Left ventricle myocardium superior (tissue), 1 donor: ENCODE results near the gene SCO2. TPM values are rescaled to one million over a fixed set of nuclear protein-coding genes. Genes with fewer than 3 reads are reported as not detected.
A peak's percentile ranks its signal among the peaks of the same experiment; 100 is the strongest.

Experiments used
- ATAC-seq: fragments of 200-7000 bp; cut with Tn5 transposase; one replicate; pipeline ENCODE4 v1.9.1; 2020; ENCODE audit warnings: mild to moderate bottlenecking, moderate library complexity
- DNase-seq: peaks from one replicate; pipeline ENCODE4 v3.0.0-alpha.2; 2020
- intact Hi-C: fragments of 100-400 bp; cut with micrococcal nuclease; formaldehyde crosslinking; loops from one replicate; pipeline ENCODE4 v1.11.0; 2022
- total RNA-seq: library from RNA; stranded (reverse); fragmentation: NEBNext Ultra II Directional; extraction: Animal tissue kit (Norgen Biotek cat#: 25700); gene quantifications from one replicate; pipeline ENCODE4 v1.2.1, GENCODE V29; 2021
- donor health status: DM: no; HTN: yes; CAD: no; lungs with severe emphysema.

Gene SCO2
- total RNA-seq, 1 donor from 2014 or later, result 1.3 TPM

GRCh38 chr22:50505776-50506610 lies 19.4 kb downstream of the SCO2 start:
- intact Hi-C loops, result no loop called here
- ATAC-seq (no peak), DNase-seq (peak; percentile 46)

DNA sequence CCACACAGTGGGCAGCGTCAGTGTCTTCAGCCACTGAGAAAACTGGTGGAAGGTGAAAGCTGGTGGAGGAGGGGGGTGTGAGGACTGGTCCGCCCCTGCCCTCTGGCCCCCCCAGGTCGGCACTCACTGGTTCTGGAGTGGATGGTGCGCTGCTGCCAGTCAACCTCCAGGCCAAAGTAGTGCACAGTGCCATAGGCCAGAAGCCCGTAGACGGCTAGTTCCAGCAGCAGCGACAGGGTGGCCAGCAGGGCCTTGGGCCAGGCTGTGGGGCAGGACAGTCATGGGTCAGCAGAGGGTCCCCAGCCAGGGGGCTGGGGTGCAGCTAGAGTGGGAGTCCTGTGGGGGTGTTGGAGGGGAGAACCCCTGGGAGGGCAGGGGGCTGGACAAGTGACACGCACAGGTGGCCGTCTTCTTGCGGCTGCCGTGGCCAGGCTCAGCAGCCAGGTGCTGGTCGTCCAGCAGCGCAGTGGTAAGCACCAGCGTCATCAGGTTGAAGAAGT lies 20.1 kb downstream of the SCO2 start:
- intact Hi-C loops, result no loop called here
- ATAC-seq, result no peak
- no peak for DNase-seq

DNA sequence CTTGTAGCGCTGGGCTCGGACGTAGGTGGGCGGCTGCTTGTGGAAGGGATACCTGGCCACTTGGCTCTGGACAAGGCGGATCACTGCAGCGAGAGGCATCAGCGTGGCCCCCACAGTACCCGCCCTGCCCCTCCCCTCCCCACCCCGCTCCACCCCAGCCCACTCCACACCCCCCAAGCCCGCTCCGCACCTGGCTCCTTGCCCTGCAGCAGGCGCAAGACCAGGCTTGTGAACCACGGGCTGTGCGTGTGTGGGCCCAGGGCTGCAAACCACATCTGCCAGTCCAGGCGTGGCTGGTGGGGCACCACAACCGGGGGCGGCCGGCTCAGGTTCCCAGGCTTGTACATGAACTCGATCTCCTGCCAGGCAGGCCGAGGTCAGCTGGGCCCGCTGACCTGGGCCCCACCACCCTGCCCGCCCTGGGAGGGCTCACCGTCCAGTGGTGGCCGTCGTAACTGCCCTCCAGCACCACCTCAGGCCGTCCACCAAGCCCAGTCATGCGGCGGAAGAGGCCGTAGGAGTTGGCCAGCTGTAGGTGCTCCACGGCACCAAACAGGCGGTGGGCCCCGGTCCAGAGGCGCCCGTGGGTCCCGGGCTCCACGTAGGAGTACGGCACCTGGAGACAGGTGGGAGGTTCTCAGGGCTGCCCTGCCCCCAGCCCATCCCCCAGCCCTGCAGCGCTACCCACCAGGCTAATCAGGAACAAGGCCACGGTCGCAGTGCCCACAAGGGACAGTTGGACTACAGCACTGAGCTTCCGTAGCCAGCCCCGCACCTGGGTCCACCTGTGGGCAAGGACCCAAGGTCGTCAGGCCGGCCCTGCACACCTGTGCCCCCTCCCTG lies 20.8 kb downstream of the SCO2 start:
- no peak for DNase-seq
- intact Hi-C loops, result no loop called here

DNA sequence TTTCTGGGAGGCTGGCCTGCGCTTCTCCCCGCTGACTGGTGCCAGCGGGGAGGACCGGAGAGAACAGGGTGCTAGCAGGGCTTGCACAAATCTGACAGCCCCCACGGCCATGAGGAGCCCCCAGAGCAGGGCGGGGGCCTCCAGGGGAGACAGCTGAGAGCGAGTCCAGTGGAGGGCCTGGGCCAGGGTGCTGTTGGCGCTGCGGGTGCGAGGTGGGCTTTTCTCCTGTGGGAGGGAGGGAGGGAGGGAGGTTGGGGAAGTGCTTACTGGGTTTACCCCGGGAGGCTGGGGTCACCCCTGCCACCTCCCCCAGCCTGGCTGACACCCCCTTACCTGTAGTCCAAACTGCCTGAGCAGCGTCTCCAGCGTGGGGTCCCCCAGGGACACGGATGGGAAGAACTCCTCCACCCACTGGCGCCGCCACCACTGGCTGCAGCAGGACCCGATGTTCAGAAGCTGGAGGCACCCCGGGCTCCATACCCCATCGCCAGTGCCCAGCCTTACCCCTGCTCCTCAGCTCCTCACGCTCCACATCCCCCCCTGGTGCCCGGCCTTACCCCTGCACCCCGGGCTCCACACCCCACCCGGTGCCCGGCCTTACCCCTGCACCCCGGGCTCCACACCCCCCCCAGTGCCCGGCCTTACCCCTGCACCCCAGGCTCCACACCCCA lies 21.8 kb downstream of the SCO2 start:
- DNase-seq (no peak), ATAC-seq (no peak)
- intact Hi-C loops, result no loop called here

More for the DNA sequence above, 20.8 kb downstream of the SCO2 start:
- ATAC-seq, result no peak

DNA sequence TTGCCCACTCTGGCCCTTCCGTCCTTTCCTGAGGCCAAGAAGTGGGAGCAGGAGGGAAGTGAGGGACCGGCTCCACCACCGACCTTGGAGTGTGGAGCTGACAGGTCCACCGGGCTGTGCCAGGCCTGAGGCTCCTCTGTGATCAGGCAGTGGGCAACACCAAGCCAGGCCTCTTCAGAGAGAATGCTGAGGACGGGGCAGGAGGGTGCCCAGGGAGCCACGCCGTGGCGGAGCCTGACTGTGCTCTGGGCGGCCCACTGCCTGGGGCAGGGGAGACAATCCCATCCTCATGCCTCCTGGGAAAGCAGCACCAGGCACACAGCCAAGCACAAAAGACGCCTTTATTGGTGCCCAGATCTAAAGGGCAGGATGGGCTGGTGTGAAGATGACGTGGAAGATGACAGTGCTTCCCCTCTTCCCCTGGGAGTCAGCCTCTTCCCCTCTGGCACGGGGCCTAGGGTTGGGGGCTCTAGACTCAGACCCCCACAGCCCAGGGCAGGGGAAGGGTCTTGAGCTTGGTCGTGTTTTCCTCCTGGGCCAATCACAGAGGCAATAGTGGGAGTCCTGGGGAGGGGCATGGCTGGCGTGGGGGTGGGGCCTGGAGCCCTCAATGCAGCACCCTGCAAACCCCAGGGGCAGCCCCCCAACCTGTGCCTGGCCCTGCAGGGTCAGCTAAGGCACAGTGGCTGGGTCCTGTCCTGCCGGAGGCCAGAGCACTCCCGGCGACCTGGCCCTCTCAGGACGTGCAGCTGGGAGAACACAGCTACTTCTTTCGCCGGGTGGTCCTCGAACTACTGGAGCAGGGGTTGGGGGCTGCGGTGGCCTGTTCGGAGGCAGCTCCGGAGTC lies 22.5 kb downstream of the SCO2 start:
- no peak for ATAC-seq
- no peak for DNase-seq
- intact Hi-C loops, result no loop called here

DNA sequence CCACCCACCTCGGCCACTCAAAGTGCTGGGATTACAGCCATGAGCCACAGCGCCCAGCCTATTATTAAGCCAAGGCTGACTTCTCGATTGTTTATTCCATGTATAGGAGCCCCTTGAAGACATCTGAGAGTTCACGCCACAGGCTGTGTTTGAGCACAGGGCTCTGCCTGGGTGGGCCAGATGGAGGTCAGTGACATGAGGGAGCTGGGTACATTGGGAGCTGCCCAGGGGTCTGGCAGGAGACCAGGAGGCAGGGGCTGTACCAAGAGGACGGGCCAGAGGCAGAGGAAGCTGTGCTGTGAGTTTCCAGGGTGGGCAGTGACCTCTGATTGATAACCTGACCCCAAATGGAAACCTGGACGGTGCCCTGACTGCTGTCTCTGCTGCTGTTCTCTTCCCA lies 23.3 kb downstream of the SCO2 start:
- DNase-seq, result no peak
- ATAC-seq, result no peak
- intact Hi-C loops, result no loop called here

DNA sequence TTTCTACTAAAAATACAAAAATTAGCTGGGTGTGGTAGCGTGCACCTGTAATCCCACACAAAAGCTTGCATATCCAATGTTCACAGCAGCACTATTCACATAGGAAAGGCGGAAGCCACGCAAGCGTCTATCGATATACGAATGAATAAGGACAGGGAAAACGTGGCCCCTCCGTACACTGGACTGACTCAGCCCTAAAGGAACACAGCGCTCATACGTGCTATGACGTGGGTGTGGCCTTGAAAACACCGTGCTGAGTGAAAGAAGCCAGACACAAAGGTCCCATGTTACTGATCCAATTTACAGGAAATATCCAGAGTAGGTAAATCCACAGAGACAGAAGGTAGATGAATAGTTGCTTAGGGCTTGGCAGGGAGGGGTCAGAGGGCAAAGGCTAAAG lies 24.9 kb downstream of the SCO2 start:
- DNase-seq (no peak), ATAC-seq (no peak)
- intact Hi-C loops, result no loop called here

DNA sequence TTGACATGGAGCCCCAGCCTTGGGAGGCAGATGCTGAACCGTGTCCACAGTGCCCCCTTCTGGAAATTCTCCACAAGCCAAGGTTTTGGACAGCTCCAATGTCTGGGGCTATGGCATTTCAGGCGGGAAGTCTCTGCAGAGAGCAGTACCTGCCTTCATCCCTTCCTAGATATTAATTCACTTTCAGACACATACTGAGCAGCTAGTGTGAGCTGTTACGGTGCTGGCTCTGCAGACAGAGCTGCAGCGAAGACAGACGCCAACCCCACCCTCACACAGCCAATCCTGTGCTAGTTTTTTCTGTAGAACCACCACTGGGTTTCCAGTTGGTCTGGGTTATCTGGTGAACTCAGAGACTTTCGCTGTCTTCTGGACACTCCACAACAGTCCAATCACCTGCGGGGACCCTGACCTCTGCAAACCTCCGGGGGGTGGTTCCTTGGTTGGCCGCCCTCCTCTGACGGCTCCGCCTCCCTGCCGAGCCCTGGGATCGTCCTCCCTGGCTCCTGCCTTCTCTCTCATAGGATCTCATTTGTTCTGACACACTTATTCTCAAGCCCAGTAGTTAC lies 27.0 kb downstream of the SCO2 start:
- DNase-seq, result no peak
- intact Hi-C loops, result no loop called here
- peak; percentile 83 for ATAC-seq

DNA sequence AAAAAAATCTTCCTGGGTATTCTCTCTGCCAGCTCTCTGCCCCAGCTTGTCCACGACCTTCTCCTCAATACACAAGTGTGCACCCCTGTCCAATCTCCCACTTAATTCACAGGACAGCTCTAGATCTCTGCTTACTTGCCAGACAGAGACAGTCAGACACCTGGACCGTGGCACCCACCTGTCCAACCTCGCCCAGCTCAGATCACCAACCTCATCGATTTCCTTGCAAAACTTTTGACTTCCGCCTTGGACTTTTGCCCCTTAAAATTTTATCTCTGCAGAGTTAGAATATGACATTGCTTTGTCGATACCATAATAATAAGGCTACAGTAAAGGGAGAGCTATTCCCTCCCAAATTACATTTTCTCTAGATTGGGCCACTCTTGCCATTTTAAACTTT lies 28.3 kb downstream of the SCO2 start:
- intact Hi-C loops, result no loop called here

DNA sequence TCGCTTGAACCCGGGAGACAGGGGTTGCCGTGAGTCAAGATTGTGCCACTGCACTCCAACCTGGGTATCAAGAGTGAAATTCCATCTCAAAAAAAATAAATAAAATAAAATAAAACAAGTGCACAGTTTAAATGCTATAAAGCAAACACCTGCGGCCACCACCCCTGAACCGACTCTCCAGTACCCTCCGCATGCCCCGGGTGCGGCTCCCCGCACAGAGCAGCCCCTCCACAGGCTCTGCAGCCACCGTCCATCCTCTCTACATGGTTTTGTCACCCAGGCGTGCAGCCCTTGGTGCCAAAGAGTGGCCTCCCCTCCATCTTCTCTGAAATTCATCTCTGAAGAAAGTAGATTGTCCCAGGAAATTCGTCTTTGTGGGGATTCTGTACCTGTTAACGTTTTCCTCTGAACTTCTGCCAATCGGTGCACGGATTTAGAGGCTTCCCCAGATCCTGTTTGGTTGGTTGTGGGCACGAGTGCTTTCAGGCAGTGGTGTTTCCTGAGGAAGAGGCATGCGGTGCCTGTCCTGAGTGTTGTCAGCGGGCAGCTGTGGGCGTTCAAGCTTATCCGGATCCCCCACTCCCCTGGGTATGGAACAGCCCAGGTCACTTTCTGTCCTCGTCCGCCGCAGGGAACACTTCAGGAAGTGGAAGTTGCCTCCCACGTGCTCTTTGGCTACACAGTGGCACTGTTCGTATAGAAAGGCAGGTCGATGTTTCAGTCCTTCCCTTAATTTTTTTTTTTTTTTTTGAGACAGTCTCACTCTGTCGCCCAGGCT lies 34.7 kb downstream of the SCO2 start:
- no peak for DNase-seq
- intact Hi-C loops, result no loop called here
- ATAC-seq, result no peak

More for the DNA sequence above, 28.3 kb downstream of the SCO2 start:
- no peak for ATAC-seq
- no peak for DNase-seq

DNA sequence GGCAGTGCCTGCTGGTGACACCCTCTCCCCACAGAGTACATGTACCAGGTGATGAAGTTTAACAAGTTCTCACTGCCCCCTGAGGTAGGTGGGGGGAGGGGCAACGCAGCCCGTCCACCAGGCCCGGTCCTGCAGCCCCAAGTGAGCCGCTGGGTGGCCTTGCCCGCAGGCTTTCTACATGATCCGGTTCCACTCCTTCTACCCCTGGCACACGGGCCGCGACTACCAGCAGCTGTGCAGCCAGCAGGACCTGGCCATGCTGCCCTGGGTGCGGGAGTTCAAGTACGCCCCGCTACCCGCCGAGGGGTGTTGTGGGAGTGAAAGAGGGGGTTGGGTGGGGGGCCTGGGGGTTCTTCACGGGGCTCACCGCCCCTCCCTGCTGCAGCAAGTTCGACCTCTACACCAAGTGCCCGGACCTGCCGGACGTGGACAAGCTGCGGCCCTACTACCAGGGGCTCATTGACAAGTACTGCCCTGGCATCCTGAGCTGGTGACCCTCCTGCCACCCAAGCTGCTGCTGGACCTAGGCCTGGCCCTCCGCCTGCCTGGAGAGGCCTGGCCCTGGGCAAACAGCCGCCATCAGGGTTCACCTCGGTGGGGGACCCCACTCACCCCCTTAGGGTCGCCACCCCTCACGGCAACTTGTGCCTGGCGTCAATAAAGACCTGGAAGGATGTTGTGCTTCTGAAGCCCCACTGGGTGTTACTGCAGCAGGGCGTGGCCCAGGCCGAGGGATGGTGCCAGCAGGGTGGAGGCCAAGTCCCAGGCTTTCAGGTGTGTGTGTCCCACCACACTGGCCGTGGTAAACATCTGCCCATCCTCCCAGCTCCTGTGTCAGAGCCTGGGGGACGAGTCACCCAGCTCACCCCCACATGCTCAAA lies 35.8 kb downstream of the SCO2 start:
- ATAC-seq (no peak), DNase-seq (no peak)
- intact Hi-C loops, result no loop called here

DNA sequence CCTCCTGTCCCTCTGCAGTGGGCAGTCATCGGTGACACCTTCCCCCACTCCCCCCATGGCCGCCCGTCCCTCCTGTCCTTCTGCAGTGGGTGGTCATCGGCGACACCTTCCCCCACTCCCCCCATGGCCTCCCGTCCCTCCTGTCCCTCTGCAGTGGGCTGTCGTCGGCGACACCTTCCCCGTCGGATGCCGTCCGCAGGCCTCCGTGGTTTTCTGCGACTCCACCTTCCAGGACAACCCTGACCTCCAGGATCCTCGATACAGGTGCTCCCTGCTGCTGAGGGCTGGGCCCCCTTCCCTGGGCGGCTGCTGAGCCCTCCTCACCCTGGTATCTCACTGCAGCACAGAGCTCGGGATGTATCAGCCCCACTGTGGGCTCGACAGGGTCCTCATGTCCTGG lies 36.5 kb downstream of the SCO2 start:
- intact Hi-C loops, result no loop called here
- no peak for ATAC-seq
- no peak for DNase-seq

DNA sequence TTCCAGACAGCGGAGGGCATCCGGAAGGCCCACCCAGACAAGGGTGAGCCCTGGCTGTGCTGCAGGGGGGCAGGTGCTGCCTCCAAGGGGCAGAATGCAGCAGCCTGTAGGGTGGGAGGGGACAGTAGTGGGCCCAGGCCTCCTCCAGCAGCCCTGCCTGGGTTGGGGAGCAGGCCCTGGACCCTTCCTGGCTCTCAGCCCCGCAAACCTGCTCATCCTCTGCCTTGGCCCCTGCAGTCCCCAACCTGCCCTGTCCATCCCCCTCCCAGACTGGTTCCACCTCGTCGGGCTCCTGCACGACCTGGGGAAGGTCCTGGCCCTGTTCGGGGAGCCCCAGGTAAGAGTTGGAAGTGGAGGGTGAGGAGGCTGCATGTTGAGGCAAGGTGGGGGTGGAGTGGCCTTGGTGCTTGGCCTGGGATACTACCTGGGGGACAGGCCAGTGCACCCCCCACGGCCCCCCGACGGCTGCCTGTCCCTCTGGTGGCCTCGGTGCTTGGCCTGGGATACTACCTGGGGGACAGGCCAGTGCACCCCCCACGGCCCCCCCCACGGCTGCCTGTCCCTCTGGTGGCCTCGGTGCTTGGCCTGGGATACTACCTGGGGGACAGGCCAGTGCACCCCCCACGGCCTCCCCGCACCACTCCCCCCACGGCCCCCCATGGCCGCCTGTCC lies 37.3 kb downstream of the SCO2 start:
- no peak for ATAC-seq
- DNase-seq, result no peak
- intact Hi-C loops, result no loop called here

DNA sequence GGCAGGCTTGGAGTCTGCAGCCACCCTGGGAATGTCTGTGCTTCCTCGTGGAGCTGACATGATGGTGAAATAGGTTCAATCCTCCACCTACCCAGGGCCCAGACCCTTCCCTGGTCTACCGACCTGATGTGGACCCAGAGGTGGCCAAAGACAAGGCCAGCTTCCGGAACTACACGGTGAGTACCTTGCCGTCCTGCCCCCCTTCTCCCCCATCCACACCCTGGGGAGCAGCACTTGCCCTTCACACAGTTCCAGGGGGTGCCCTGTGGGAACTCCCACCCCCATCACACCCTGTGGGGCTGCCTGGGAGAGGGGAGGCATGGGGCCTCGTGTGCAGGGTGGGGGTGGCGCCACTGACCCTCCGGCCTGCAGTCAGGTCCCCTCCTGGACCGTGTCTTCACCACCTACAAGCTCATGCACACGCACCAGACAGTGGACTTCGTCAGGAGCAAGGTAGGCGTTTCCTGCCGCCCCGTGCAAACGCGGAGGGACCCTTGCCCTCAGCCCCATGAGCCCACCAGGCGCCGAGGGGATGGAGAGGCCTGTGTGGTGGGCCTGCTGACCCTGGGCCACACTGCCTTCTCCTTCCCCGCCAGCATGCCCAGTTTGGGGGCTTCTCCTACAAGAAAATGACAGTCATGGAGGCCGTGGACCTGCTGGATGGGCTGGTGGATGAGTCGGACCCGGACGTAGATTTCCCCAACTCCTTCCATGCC lies 38.0 kb downstream of the SCO2 start:
- DNase-seq, result no peak
- intact Hi-C loops, result no loop called here
- no peak for ATAC-seq

GRCh38 chr22:50486561-50487289 lies 38.7 kb downstream of the SCO2 start, which contains the start of gene MIOX:
TSS of gene MIOX (plus strand) at chr22:50486859. CDS start at chr22:50486898, 39 bp downstream.
- DNase-seq (no peak), ATAC-seq (no peak)
- intact Hi-C loops, result no loop called here
